ENCODE data around the gene SBF2. TPM values are rescaled to one million over a fixed set of nuclear protein-coding genes. Genes with fewer than 3 reads are reported as not detected.
"Not testable (repeated sequence)": the region's sequence is repeated elsewhere in the genome, so short reads cannot be mapped to it uniquely, and the experiment has no call there.

SBF2 gene
- total RNA-seq, 4 donors from 2014 or later: 53.8 to 125 (median 76.4) TPM

DNA sequence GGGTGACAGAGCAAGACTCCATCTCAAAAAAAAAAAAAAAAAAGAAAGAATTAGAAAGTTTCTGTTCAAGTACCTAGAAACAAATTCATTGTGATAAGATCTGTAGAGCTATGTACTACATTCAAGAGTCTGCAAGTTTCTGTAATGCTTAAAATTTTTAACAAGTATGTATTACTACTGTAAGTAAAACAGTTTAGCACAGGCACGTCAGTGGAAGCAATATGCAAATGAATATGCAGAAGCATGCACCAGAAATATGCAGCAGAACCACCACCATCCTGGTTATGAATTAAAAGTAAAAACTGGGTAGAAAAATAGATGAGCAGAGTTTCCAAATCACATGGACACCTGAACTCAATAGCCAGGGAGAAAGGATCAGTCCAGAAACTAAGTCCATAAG is 19.3 kb downstream of the SBF2 start:
- DNase-seq (ENCODE audit: low spot score) (no peak), ATAC-seq (ENCODE audit: low FRiP score) (no peak)
- no peak for TF ChIP-seq CTCF (IDR thresholded peaks at IDR 0.05)

DNA sequence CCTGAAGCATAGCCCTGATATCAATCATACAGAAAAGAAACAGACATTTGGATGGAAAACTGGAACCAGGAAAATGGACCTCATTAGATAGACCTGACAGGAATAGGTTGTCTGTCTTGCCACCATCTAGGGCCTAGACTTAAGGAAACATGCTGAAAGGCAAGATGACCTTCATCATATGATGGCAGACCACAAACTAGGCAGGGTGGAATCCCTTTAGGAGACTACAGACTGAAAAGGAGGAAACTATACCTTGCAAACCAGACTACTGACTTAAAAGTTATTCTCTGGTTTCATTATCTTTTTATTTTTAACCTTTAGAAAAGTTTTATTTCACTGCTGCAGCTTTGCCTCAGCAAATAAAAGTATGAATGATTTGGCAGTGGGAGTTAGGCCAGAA is 20.3 kb downstream of the SBF2 start:
- no peak for TF ChIP-seq CTCF (IDR thresholded peaks at IDR 0.05)
- ATAC-seq (ENCODE audit: low FRiP score) (no peak), DNase-seq (ENCODE audit: low spot score) (no peak)

- TF ChIP-seq CTCF (IDR thresholded peaks at IDR 0.05): no peak
- no peak for ATAC-seq (ENCODE audit: low FRiP score)
- DNase-seq (ENCODE audit: low spot score): no peak
These were observed 21.9 kb downstream of the SBF2 start for GRCh38 chr11:10272132-10272531.

DNA sequence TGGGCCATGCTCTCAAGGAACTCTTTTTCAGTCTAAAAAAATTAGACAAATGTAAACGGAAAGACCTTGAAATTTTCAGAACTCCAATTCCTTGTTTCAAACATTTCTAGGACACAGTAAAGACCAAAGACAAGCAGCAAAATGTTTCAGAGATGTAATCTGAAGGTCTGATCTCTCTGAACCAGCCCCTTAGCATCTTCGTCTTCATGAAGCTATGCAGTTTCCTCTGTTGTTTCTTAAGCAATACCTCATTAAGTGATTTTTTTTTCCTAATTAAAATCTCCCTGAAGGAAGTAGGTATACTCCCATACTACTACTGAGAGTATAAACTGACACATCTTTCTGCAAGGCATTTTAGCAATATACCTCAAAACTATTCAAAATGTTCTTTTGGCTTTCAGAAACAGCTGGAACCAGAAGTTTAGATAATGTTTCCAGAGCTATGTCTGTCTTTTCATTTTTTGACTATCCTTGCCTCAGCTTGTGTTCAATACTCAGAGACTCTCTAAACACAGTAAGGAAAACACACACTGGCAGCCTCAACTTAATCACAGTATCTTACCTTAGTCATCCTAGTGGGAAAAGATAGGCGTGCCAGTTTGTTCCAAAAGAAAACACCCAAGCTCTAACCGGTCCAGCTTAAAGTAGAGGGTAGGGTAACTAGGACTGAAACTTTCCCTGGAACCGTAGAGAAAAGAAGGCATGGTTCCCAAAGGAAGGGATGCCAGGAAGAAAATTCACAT is 25.1 kb downstream of the SBF2 start:
- ATAC-seq (ENCODE audit: low FRiP score) (no peak), DNase-seq (ENCODE audit: low spot score) (no peak)
- no peak for TF ChIP-seq CTCF (IDR thresholded peaks at IDR 0.05)

GRCh38 chr11:10267821-10268220 is 26.2 kb downstream of the SBF2 start:
- DNase-seq (ENCODE audit: low spot score): no peak
- ATAC-seq (ENCODE audit: low FRiP score): no peak
- no peak for TF ChIP-seq CTCF (IDR thresholded peaks at IDR 0.05)

DNA sequence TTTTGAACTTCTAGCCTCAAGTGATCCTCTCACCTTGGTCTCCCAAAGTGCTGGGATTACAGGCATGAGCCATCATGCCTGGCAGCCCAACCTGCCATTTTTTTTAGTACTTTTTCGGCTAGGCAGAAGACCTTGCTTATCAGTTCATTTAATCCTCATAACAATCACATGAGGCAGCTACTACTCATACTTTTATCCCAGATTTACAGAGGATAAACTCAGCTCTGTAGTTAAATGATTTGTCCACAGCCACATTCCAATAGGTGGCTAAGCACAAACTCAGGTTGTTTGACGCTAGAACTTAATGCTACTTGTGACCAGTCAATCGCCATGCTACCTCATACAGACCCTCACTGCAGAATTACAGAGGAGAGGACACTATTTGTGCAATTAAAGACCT is 28.1 kb downstream of the SBF2 start:
- no peak for ATAC-seq (ENCODE audit: low FRiP score)
- no peak for DNase-seq (ENCODE audit: low spot score)
- no peak for TF ChIP-seq CTCF (IDR thresholded peaks at IDR 0.05)

DNA sequence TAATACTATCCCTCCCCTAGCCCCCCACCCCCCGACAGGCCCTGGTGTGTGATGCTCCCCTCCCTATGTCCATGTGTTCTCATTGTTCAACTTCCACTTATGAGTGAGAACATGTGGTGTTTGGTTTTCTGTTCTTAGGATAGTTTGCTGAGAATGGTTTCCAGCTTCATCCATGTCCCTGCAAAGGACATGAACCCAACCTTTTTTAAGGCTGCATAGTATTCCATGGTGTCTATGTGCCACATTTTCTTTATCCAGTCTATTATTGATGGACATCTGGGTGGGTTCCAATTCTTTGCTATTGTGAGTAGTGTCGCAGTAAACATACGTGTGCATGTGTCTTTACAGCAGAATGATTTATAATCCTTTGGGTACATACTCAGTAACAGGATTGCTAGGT is 29.3 kb downstream of the SBF2 start:
- ATAC-seq (ENCODE audit: low FRiP score); DNase-seq (ENCODE audit: low spot score): not testable (repeated sequence)
